ENCODE measurements around the gene PLXNA1.

Gene PLXNA1

DNA sequence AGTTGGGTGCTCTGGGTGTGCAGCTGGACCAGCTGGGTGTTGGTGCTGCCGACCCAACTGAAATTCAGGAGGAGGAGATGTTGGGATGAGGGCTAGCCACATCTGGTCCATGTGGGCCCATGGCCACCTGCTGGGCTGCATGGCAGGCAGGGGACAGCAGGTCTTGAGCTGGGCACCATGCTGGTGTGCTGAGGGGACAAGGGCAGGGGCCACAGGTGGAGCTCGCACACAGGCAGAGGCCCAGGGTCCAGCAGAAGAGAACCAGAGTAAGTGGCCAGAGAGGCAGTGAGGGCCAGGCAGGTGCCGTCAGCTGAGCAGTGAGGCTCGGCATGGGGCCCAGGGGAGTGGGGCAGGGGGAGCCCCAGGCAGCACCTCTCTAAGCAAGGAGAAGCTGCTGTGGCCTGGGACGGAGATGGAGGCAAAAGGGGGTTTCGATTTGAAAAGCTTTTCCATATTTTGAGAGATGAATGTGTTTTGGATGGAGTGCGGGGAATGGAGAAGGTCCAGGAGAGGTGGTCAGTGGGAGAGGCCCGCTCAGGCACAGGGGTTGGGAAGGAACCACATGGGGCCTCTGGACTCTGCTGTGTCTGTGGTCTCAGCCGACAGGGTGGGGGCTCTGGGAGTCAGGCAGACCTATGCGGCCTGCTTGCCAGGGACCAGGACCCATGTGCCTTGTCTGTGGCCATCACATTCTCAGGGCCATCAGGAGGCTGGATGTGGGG, 30.5 kb upstream of the PLXNA1 start:
- H3K4me3 ChIP-seq (replicated peaks; ENCODE audit: insufficient read depth, low read length) = no peak overlapping the region
- H3K27me3 ChIP-seq (ENCODE audit: insufficient read depth, poor library complexity, severe bottlenecking) = no peaks in the 10 kb centered on the region
- TF ChIP-seq GABPA (IDR thresholded peaks at IDR 0.05; ENCODE audit: low read depth) (no peak), POLR2AphosphoS5 (IDR thresholded peaks at IDR 0.05; ENCODE audit: low read depth) (no peak), SPI1 (IDR thresholded peaks at IDR 0.05; ENCODE audit: borderline replicate concordance, low read depth) (no peak)
- TF ChIP-seq, protein P1, sequence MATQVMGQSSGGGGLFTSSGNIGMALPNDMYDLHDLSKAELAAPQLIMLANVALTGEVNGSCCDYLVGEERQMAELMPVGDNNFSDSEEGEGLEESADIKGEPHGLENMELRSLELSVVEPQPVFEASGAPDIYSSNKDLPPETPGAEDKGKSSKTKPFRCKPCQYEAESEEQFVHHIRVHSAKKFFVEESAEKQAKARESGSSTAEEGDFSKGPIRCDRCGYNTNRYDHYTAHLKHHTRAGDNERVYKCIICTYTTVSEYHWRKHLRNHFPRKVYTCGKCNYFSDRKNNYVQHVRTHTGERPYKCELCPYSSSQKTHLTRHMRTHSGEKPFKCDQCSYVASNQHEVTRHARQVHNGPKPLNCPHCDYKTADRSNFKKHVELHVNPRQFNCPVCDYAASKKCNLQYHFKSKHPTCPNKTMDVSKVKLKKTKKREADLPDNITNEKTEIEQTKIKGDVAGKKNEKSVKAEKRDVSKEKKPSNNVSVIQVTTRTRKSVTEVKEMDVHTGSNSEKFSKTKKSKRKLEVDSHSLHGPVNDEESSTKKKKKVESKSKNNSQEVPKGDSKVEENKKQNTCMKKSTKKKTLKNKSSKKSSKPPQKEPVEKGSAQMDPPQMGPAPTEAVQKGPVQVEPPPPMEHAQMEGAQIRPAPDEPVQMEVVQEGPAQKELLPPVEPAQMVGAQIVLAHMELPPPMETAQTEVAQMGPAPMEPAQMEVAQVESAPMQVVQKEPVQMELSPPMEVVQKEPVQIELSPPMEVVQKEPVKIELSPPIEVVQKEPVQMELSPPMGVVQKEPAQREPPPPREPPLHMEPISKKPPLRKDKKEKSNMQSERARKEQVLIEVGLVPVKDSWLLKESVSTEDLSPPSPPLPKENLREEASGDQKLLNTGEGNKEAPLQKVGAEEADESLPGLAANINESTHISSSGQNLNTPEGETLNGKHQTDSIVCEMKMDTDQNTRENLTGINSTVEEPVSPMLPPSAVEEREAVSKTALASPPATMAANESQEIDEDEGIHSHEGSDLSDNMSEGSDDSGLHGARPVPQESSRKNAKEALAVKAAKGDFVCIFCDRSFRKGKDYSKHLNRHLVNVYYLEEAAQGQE (IDR thresholded peaks at IDR 0.05; ENCODE audit: insufficient replicate concordance, low read depth) = no peak
- TF ChIP-seq, protein P2, sequence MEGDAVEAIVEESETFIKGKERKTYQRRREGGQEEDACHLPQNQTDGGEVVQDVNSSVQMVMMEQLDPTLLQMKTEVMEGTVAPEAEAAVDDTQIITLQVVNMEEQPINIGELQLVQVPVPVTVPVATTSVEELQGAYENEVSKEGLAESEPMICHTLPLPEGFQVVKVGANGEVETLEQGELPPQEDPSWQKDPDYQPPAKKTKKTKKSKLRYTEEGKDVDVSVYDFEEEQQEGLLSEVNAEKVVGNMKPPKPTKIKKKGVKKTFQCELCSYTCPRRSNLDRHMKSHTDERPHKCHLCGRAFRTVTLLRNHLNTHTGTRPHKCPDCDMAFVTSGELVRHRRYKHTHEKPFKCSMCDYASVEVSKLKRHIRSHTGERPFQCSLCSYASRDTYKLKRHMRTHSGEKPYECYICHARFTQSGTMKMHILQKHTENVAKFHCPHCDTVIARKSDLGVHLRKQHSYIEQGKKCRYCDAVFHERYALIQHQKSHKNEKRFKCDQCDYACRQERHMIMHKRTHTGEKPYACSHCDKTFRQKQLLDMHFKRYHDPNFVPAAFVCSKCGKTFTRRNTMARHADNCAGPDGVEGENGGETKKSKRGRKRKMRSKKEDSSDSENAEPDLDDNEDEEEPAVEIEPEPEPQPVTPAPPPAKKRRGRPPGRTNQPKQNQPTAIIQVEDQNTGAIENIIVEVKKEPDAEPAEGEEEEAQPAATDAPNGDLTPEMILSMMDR (IDR thresholded peaks at IDR 0.05; ENCODE audit: insufficient read depth, low read length) = no peak
- no peak for DNase-seq (ENCODE audit: low read depth in 1 of 2, low spot score in 1 of 2)
- no peak overlapping the region for H3K27ac ChIP-seq (replicated peaks)

DNA sequence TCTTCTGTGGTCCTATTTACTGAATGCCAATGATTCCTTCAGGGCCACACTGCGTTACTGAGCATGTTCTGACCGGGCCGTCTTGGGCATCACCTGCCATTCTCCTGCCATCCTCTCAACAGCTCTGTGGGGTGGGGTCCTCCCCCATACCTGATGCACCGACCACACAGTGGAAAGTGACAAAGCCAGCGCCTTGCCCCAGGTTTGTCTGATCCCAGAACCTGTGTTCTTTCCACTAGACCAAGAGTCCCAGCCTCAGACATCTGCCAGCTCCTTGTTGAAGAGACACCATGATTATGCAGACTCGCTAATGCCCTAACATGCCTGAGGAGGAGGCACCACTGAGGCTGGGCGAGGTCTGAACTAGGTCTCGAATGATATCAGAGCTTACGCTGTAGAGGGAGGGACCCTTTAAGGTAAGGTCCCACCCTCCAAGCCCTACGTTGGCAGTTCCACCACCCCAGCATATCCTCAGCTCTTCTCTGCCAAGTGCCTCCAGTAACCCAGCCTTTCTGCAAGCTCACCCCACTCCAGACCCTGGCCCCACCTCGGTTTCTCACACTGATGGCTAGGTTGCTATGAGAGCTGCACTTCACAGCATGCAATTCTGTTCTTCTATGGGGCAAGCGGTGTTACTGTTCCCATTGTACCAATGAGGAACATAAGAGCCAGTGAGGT, 29.8 kb upstream of the PLXNA1 start:
- TF ChIP-seq POLR2AphosphoS5 (IDR thresholded peaks at IDR 0.05; ENCODE audit: low read depth) = no peak
- TF ChIP-seq, protein P1 (IDR thresholded peaks at IDR 0.05; ENCODE audit: insufficient replicate concordance, low read depth) = no peak
- TF ChIP-seq SPI1 (IDR thresholded peaks at IDR 0.05; ENCODE audit: borderline replicate concordance, low read depth) = no peak
- TF ChIP-seq, protein P2 (IDR thresholded peaks at IDR 0.05; ENCODE audit: insufficient read depth, low read length) = no peak
- no peak for TF ChIP-seq GABPA (IDR thresholded peaks at IDR 0.05; ENCODE audit: low read depth)
- Histone ChIP-seq H3K27me3 (ENCODE audit: insufficient read depth, poor library complexity, severe bottlenecking) (no peaks in the 10 kb centered on the region), H3K4me3 (replicated peaks; ENCODE audit: insufficient read depth, low read length) (no peak overlapping the region), H3K27ac (replicated peaks) (no peak overlapping the region)
- DNase-seq (ENCODE audit: low read depth in 1 of 2, low spot score in 1 of 2) = no peak

DNA sequence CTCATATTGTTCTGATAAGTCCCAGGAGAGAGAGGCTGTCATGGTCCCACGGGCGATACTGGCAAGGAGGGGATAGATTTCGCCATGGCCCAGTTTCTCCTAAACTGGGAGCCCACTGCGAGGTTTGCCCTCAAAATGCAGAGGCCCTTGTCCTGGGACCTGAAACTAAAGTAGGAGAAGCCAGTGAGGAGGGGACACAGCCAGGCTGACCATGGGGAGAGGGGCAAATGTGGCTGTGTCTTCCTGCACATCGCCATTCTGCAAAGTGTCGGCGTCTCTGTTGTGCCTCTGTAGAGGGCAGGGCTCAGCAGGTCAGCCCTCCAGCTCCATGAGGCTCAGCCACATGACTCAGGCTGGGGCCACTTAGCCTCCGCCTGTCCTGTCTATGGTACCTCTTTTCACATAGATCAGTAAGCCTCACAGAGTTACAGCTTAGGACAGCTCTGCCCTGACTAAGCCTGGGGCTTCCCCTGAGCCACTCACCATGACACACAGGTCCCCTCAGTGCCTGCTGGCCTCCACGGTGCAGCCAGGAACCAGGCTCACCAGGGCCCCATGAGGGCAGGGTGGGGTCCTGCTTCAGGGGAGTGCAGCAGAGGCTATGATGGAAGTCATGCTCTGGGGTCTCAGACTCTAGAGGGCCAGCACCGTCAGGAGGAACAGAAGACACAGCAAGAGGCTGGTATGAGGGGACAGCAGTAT, 28.6 kb upstream of the PLXNA1 start:
- DNase-seq (ENCODE audit: low read depth in 1 of 2, low spot score in 1 of 2) = no peak
- Histone ChIP-seq H3K4me3 (replicated peaks; ENCODE audit: insufficient read depth, low read length) (no peak overlapping the region), H3K27ac (replicated peaks) (no peak overlapping the region)

More for the DNA sequence above, 28.6 kb upstream of the PLXNA1 start:
- TF ChIP-seq SPI1 (IDR thresholded peaks at IDR 0.05; ENCODE audit: borderline replicate concordance, low read depth) (no peak), POLR2AphosphoS5 (IDR thresholded peaks at IDR 0.05; ENCODE audit: low read depth) (no peak), GABPA (IDR thresholded peaks at IDR 0.05; ENCODE audit: low read depth) (no peak)
- TF ChIP-seq, protein P1 (IDR thresholded peaks at IDR 0.05; ENCODE audit: insufficient replicate concordance, low read depth) = no peak
- TF ChIP-seq, protein P2 (IDR thresholded peaks at IDR 0.05; ENCODE audit: insufficient read depth, low read length) = no peak
- no peaks in the 10 kb centered on the region for H3K27me3 ChIP-seq (ENCODE audit: insufficient read depth, poor library complexity, severe bottlenecking)

All from HL-60 (cell line).